Mesenchymal stem cell (in vitro differentiated cells and primary cell): ENCODE data around the gene CWF19L2.

Experiments used
- DNase-seq: peaks from one replicate; pipeline ENCODE4 v3.0.0-alpha.2; 2013
- H2AFZ ChIP-seq: one replicate; pipeline ENCODE4 v1.6.1; 2013; ENCODE audit warnings: low read depth, mild to moderate bottlenecking, control low read depth, inconsistent platforms, low read length, moderate library complexity
- H2AK5ac ChIP-seq: 2 replicates; pipeline ENCODE4 v1.6.1; 2013; ENCODE audit warnings: low read length, moderate library complexity, mild to moderate bottlenecking, inconsistent platforms; ENCODE audit not compliant: severe bottlenecking
- H2BK120ac ChIP-seq: one replicate; pipeline ENCODE4 v1.6.1; 2013; ENCODE audit warnings: low read depth, mild to moderate bottlenecking, inconsistent platforms, low read length, moderate library complexity
- H2BK12ac ChIP-seq, 2 experiments: one replicate each; pipeline ENCODE4 v1.6.1; 2013; ENCODE audit warnings: inconsistent platforms in 2 of 2, low read length in 2 of 2, mild to moderate bottlenecking in 2 of 2, moderate library complexity in 2 of 2, control low read depth in 1 of 2
- H2BK15ac ChIP-seq: one replicate; pipeline ENCODE4 v1.6.1; 2013; ENCODE audit warnings: mild to moderate bottlenecking, low read depth, inconsistent platforms; ENCODE audit not compliant: poor library complexity, severe bottlenecking
- H2BK5ac ChIP-seq: 2 replicates; pipeline ENCODE4 v1.6.1; 2013; ENCODE audit warnings: low read depth, mild to moderate bottlenecking, low read length, control low read depth, inconsistent platforms; ENCODE audit not compliant: poor library complexity, severe bottlenecking
- H3K14ac ChIP-seq, 2 experiments: one replicate each; pipeline ENCODE4 v1.6.1; 2013; ENCODE audit warnings: inconsistent platforms in 2 of 2, low read length in 2 of 2, control low read depth in 1 of 2, mild to moderate bottlenecking in 1 of 2, moderate library complexity in 1 of 2
- H3K18ac ChIP-seq, 2 experiments: one replicate each; pipeline ENCODE4 v1.6.1; 2013; ENCODE audit warnings: inconsistent platforms in 2 of 2, low read length in 2 of 2, control low read depth in 1 of 2, low read depth in 1 of 2, mild to moderate bottlenecking in 1 of 2
- H3K23ac ChIP-seq, 2 experiments: one replicate each; pipeline ENCODE4 v1.6.1; 2013; ENCODE audit warnings: inconsistent platforms in 2 of 2, low read length in 2 of 2, mild to moderate bottlenecking in 2 of 2, moderate library complexity in 2 of 2, control low read depth in 1 of 2
- H3K27ac ChIP-seq: 2 replicates; pipeline ENCODE4 v1.5.1; 2013; ENCODE audit warnings: mild to moderate bottlenecking, moderate library complexity, low read length, control low read depth, inconsistent platforms; ENCODE audit not compliant: poor library complexity, severe bottlenecking
- H3K27me3 ChIP-seq, 2 experiments: 2 replicates each; pipeline versions ENCODE4 v1.6.1 to v1.7.0; 2013; ENCODE audit warnings: low read length in 2 of 2, mild to moderate bottlenecking in 2 of 2, moderate library complexity in 2 of 2, control low read depth in 1 of 2, inconsistent platforms in 1 of 2; ENCODE audit not compliant: control insufficient read depth in 1 of 2, insufficient read depth in 1 of 2
- H3K36me3 ChIP-seq, 2 experiments: 2 replicates each; pipeline versions ENCODE4 v1.6.1 to v1.7.0; 2013; ENCODE audit warnings: low read length in 2 of 2, control low read depth in 1 of 2, inconsistent platforms in 1 of 2, low read depth in 1 of 2, mild to moderate bottlenecking in 1 of 2; ENCODE audit not compliant: insufficient read depth in 2 of 2, control insufficient read depth in 1 of 2
- H3K4ac ChIP-seq, 2 experiments: one replicate each; pipeline ENCODE4 v1.6.1; 2013; ENCODE audit warnings: inconsistent platforms in 2 of 2, low read length in 2 of 2, mild to moderate bottlenecking in 2 of 2, moderate library complexity in 2 of 2, control low read depth in 1 of 2, low read depth in 1 of 2
- H3K4me1 ChIP-seq: 2 replicates; pipeline ENCODE4 v1.6.1; 2013; ENCODE audit warnings: low read depth, low read length, control low read depth; ENCODE audit not compliant: control insufficient read depth, insufficient read depth
- H3K4me2 ChIP-seq: 2 replicates; pipeline ENCODE4 v1.6.1; 2013; ENCODE audit warnings: low read length, mild to moderate bottlenecking, inconsistent platforms; ENCODE audit not compliant: poor library complexity, severe bottlenecking
- H3K4me3 ChIP-seq, 2 experiments: 2 replicates each; pipeline versions ENCODE4 v1.5.1 to v1.7.0; 2013; ENCODE audit warnings: low read length in 2 of 2, mild to moderate bottlenecking in 2 of 2, control low read depth in 1 of 2, low read depth in 1 of 2; ENCODE audit not compliant: insufficient read depth in 1 of 2
- H3K79me1 ChIP-seq: replicated peaks from 2 replicates; pipeline ENCODE4 v1.6.1; 2013; ENCODE audit warnings: mild to moderate bottlenecking, control low read depth, low read length, inconsistent platforms; ENCODE audit not compliant: poor library complexity, severe bottlenecking
- H3K9ac ChIP-seq: 2 replicates; pipeline ENCODE4 v1.7.0; 2013; ENCODE audit warnings: mild to moderate bottlenecking, low read length, moderate library complexity
- H3K9me3 ChIP-seq: 2 replicates; pipeline ENCODE4 v1.7.0; 2013; ENCODE audit warnings: mild to moderate bottlenecking, low read length; ENCODE audit not compliant: control insufficient read depth
- H4K8ac ChIP-seq: one replicate; pipeline ENCODE4 v1.6.1; 2013; ENCODE audit warnings: inconsistent platforms, mild to moderate bottlenecking, low read length, moderate library complexity
- H4K91ac ChIP-seq: one replicate; pipeline ENCODE4 v1.6.1; 2013; ENCODE audit warnings: mild to moderate bottlenecking, low read length, inconsistent platforms
- WGBS: methylation state at CpG from one replicate; pipeline ENCODE4 v1.1.7; 2013; ENCODE audit warnings: mixed read lengths; 5-methylcytosine and 5-hydroxymethylcytosine counted together

The CWF19L2 gene

DNA sequence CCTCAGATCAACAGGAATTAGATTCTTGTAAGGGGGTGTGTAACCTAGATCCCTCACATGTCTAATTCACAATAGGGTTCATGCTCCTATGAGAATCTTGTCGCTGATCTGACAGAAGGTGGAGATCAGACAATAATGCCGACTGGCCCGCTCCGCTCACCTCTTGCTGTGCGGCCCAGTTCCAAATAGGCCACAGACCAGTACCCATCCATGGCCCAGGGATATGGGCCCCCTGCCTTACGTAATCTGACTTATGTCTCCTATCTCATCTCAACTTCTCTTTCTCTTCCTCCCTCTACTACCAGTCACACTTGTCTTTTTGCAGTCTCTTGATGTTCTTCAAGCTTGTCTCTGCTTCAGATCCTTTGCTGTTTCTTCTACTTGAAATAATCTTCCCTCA, 70.0 kb downstream of the CWF19L2 start:
- Histone ChIP-seq H3K36me3 (peaks cover 3 to 27% of the 10 kb centered on the region in 2 experiments), H3K27ac (no peak overlapping the region), H3K4me2 (no peak overlapping the region), H4K91ac (no peak overlapping the region), H2BK15ac (no peak overlapping the region), H3K4ac (no peak overlapping the region), H3K79me1 (peaks cover 7% of the 10 kb centered on the region), H3K9ac (no peak overlapping the region), H4K8ac (no peak overlapping the region), H2AK5ac (no peak overlapping the region), H3K14ac (no peak overlapping the region), H3K27me3 (no peaks in the 10 kb centered on the region), H3K4me1 (no peaks in the 10 kb centered on the region), H2BK5ac (no peak overlapping the region), H3K4me3 (no peak overlapping the region), H3K18ac (no peak overlapping the region), H2BK120ac (no peak overlapping the region), H2BK12ac (no peak overlapping the region), H3K23ac (no peak overlapping the region), H2AFZ (no peak overlapping the region), H3K9me3 (no peaks in the 10 kb centered on the region)
- DNase-seq = no peak
- WGBS = 97% methylated on average over 6 of the region's 6 CpGs

DNA sequence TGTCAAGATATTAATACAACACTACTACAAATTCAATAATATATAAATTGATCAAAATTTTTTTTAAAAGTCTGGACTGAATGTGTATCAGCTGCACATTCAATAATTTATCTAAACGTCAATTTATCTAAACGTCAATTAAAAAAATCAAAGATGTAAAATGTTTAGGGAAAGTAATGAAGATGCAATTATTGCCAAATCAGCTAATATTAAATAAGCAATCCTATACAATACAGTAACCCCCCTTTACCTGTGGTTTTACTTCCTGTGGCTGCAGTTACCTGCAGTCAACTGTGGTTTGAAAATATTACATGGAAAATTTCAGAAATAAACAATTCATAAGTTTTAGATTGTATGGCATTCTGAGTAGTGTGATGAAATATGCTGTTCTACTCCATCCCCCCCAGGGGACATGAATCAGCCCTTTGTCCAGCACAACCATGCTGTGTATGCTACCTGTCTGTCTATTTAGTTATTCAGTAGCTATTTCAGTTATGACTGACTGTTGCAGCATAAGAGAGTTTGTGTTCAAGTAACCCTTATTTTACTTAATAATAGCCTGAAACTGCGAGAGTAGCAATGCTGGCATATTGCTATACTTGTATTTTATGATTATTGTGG, 72.2 kb downstream of the CWF19L2 start:
- H3K4me2 ChIP-seq = no peak overlapping the region
- H2AFZ ChIP-seq = no peak overlapping the region
- no peaks in the 10 kb centered on the region for H3K27me3 ChIP-seq
- no peak overlapping the region for H2BK12ac ChIP-seq
- no peak overlapping the region for H3K27ac ChIP-seq
- H3K14ac ChIP-seq = no peak overlapping the region
- peaks cover 7% of the 10 kb centered on the region for H3K79me1 ChIP-seq
- H2BK5ac ChIP-seq = no peak overlapping the region
- H2BK15ac ChIP-seq = no peak overlapping the region
- H2BK120ac ChIP-seq = no peak overlapping the region
- no CpG with 5 or more reads among the region's 3 CpGs for WGBS
- H3K4me3 ChIP-seq = no peak overlapping the region
- no peak overlapping the region for H3K18ac ChIP-seq
- H3K9ac ChIP-seq = no peak overlapping the region
- H2AK5ac ChIP-seq = no peak overlapping the region
- no peak overlapping the region for H4K91ac ChIP-seq
- no peak overlapping the region for H3K4ac ChIP-seq
- no peaks in the 10 kb centered on the region for H3K4me1 ChIP-seq
- no peaks in the 10 kb centered on the region for H3K9me3 ChIP-seq
- no peak overlapping the region for H3K23ac ChIP-seq
- DNase-seq = no peak
- peaks cover 3 to 7% of the 10 kb centered on the region in 2 experiments for H3K36me3 ChIP-seq
- H4K8ac ChIP-seq = no peak overlapping the region

DNA sequence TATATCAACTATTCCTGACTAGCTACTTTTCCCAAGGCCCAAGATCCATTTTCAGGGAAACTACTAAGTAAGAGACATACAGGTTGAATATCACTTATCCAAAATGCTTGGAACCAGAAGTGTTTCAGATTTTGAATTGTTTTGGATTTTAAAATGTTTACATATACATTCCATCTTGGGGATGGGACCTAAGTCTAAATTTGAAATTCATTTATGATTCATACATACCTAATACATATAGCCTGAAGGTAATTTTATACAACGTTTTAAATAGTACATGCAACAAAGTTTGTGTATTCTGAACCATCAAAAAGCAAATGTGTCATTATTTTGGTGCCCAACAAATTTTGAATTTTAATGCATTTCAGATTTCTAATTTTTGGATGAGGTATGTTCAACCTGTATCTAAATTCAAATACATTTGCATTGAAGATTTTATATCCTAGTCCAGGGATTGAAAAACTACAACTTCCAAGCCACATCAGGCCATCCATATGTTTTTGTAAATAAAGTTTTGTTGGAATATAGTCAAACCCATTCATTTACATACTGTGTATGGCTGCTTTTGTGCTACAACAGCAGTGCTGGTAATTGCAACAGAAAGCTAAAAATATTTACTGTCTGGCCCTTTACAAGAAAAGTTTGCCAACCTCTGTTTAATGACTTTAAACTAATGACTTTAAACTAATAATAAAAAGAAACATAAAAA, 73.3 kb downstream of the CWF19L2 start:
- DNase-seq = no peak
- Histone ChIP-seq H4K8ac (no peak overlapping the region), H3K9ac (no peak overlapping the region), H3K14ac (no peak overlapping the region), H2AFZ (no peak overlapping the region), H2BK5ac (no peak overlapping the region), H3K36me3 (peaks cover 0 to 3% of the 10 kb centered on the region in 2 experiments), H3K23ac (no peak overlapping the region), H4K91ac (no peak overlapping the region), H3K27me3 (no peaks in the 10 kb centered on the region), H2BK12ac (no peak overlapping the region), H2BK120ac (no peak overlapping the region), H3K4ac (no peak overlapping the region), H3K4me3 (no peak overlapping the region), H3K4me2 (no peak overlapping the region), H3K9me3 (no peaks in the 10 kb centered on the region), H3K27ac (no peak overlapping the region), H3K4me1 (no peaks in the 10 kb centered on the region), H2BK15ac (no peak overlapping the region), H3K18ac (no peak overlapping the region), H2AK5ac (no peak overlapping the region), H3K79me1 (peaks cover 7% of the 10 kb centered on the region)
- no CpG with 5 or more reads among the region's 1 CpG for WGBS

DNA sequence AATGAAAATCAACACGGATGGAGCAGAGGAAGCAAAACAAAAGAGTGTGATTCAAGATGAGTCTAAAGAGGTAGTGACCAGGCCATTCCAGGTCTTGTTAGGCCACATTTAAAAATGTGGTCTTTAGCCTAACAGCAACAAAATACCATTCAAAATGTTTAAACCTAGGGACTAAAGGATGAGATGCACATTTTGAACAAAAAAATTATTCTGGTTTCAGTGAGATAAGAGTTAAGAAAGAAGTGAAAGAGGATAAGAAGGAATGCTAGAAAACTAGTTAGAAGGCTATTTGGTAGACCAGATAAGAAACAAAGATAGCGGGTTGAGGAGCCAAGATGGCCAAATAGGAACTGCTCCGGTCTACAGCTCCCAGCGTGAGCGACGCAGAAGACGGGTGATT, 85.2 kb downstream of the CWF19L2 start:
- Histone ChIP-seq H3K9ac (no peak overlapping the region), H3K4me2 (no peak overlapping the region), H4K8ac (no peak overlapping the region), H3K14ac (no peak overlapping the region), H3K4me3 (no peak overlapping the region), H3K36me3 (no peaks in the 10 kb centered on the region), H3K27me3 (no peaks in the 10 kb centered on the region), H4K91ac (no peak overlapping the region), H3K23ac (no peak overlapping the region), H2BK15ac (no peak overlapping the region), H2AK5ac (no peak overlapping the region), H3K79me1 (no peaks in the 10 kb centered on the region), H3K4me1 (no peaks in the 10 kb centered on the region), H3K4ac (no peak overlapping the region), H3K18ac (no peak overlapping the region), H3K27ac (no peak overlapping the region), H2AFZ (no peak overlapping the region), H2BK12ac (no peak overlapping the region), H2BK120ac (no peak overlapping the region), H3K9me3 (no peaks in the 10 kb centered on the region), H2BK5ac (no peak overlapping the region)
- WGBS = 81% methylated on average over 3 of the region's 7 CpGs
- no peak for DNase-seq
